ENCODE measurements around the gene CCDC80. TPM values are rescaled to one million over a fixed set of nuclear protein-coding genes. Genes with fewer than 3 reads are reported as not detected.

The CCDC80 gene
- total RNA-seq, 1 donor from 2014 or later, result 3.7 TPM

- no peak for TF ChIP-seq CTCF (IDR thresholded peaks at IDR 0.05; ENCODE audit: unreplicated experiment)
- H3K27me3 Mint-ChIP-seq (ENCODE audit: unreplicated experiment), result peaks cover 9% of the 10 kb centered on the region
- H3K27ac Mint-ChIP-seq (ENCODE audit: unreplicated experiment), result peak within 1 kb of the TSS; percentile 98
- DNase-seq (ENCODE audit: low spot score), result peak; percentile 96
- no peaks in the 10 kb centered on the region for H3K9me3 Mint-ChIP-seq (ENCODE audit: unreplicated experiment)
- peaks cover 19% of the 10 kb centered on the region for H3K4me1 Mint-ChIP-seq (ENCODE audit: unreplicated experiment)
- H3K4me3 Mint-ChIP-seq (ENCODE audit: unreplicated experiment), result peak within 1 kb of the TSS; percentile 97
- H3K36me3 Mint-ChIP-seq (ENCODE audit: low read depth, unreplicated experiment), result peaks cover 11% of the 10 kb centered on the region
Measured at GRCh38 chr3:112561734-112562529, 79.0 kb downstream of the CCDC80 start, which contains the start of the genes ATG3 and SLC35A5. Gene ATG3, minus strand, starts transcription at chr3:112561962. Its CDS starts 434 bp downstream, at chr3:112561528. Gene SLC35A5, plus strand, starts transcription at chr3:112562045. Its CDS starts 1,359 bp downstream, at chr3:112563404.

- H3K4me3 Mint-ChIP-seq (ENCODE audit: unreplicated experiment), result peak overlapping the region; percentile 97
- H3K27ac Mint-ChIP-seq (ENCODE audit: unreplicated experiment), result peak overlapping the region; percentile 94
- peaks cover 10% of the 10 kb centered on the region for H3K36me3 Mint-ChIP-seq (ENCODE audit: low read depth, unreplicated experiment)
- H3K9me3 Mint-ChIP-seq (ENCODE audit: unreplicated experiment), result no peaks in the 10 kb centered on the region
- H3K4me1 Mint-ChIP-seq (ENCODE audit: unreplicated experiment), result peaks cover 19% of the 10 kb centered on the region
- no peak for TF ChIP-seq CTCF (IDR thresholded peaks at IDR 0.05; ENCODE audit: unreplicated experiment)
- DNase-seq (ENCODE audit: low spot score), result no peak
- H3K27me3 Mint-ChIP-seq (ENCODE audit: unreplicated experiment), result peaks cover 9% of the 10 kb centered on the region
Measured at GRCh38 chr3:112561484-112561733, 79.5 kb downstream of the CCDC80 start.

- peaks cover 9% of the 10 kb centered on the region for H3K27me3 Mint-ChIP-seq (ENCODE audit: unreplicated experiment)
- H3K4me1 Mint-ChIP-seq (ENCODE audit: unreplicated experiment), result peaks cover 19% of the 10 kb centered on the region
- H3K36me3 Mint-ChIP-seq (ENCODE audit: low read depth, unreplicated experiment), result peaks cover 11% of the 10 kb centered on the region
- TF ChIP-seq CTCF (IDR thresholded peaks at IDR 0.05; ENCODE audit: unreplicated experiment), result no peak
- peak; percentile 71 for DNase-seq (ENCODE audit: low spot score)
- peak overlapping the region; percentile 94 for H3K27ac Mint-ChIP-seq (ENCODE audit: unreplicated experiment)
- no peaks in the 10 kb centered on the region for H3K9me3 Mint-ChIP-seq (ENCODE audit: unreplicated experiment)
- peak overlapping the region; percentile 97 for H3K4me3 Mint-ChIP-seq (ENCODE audit: unreplicated experiment)
Measured at GRCh38 chr3:112560721-112561483, 80.0 kb downstream of the CCDC80 start.

GRCh38 chr3:112560307-112560706, 80.6 kb downstream of the CCDC80 start:
- Mint-ChIP-seq H3K36me3 (ENCODE audit: low read depth, unreplicated experiment) (peaks cover 15% of the 10 kb centered on the region), H3K27ac (ENCODE audit: unreplicated experiment) (peak overlapping the region; percentile 94), H3K27me3 (ENCODE audit: unreplicated experiment) (peaks cover 9% of the 10 kb centered on the region), H3K9me3 (ENCODE audit: unreplicated experiment) (no peaks in the 10 kb centered on the region), H3K4me3 (ENCODE audit: unreplicated experiment) (peak overlapping the region; percentile 97), H3K4me1 (ENCODE audit: unreplicated experiment) (peaks cover 19% of the 10 kb centered on the region)
- no peak for DNase-seq (ENCODE audit: low spot score)
- TF ChIP-seq CTCF (IDR thresholded peaks at IDR 0.05; ENCODE audit: unreplicated experiment), result no peak

- no peak for DNase-seq (ENCODE audit: low spot score)
- Mint-ChIP-seq H3K36me3 (ENCODE audit: low read depth, unreplicated experiment) (peaks cover 15% of the 10 kb centered on the region), H3K4me1 (ENCODE audit: unreplicated experiment) (peaks cover 14% of the 10 kb centered on the region), H3K27me3 (ENCODE audit: unreplicated experiment) (peaks cover 6% of the 10 kb centered on the region), H3K27ac (ENCODE audit: unreplicated experiment) (peak overlapping the region; percentile 44), H3K9me3 (ENCODE audit: unreplicated experiment) (no peaks in the 10 kb centered on the region), H3K4me3 (ENCODE audit: unreplicated experiment) (peak overlapping the region; percentile 40)
- TF ChIP-seq CTCF (IDR thresholded peaks at IDR 0.05; ENCODE audit: unreplicated experiment), result no peak
Measured at GRCh38 chr3:112557976-112558375, 83.0 kb downstream of the CCDC80 start.
